Smooth muscle cell (in vitro differentiated cells): ENCODE measurements around the gene PALLD. TPM values are rescaled to one million over a fixed set of nuclear protein-coding genes. Genes with fewer than 3 reads are reported as not detected.
A peak's percentile ranks its signal among the peaks of the same experiment; 100 is the strongest.

ENCODE experiments used
- DNase-seq: peaks from one replicate; lab custom pipeline; 2025; ENCODE audit not compliant: unreplicated experiment; lab: John Stamatoyannopoulos, UW
- H2AFZ ChIP-seq: fragments of 200-600 bp; sonication (generic); 2 replicates; pipeline ENCODE4 v1.6.0; 2016; ENCODE audit warnings: antibody characterized with exemption, low read depth, mild to moderate bottlenecking
- H3F3A ChIP-seq: fragments of 200-600 bp; sonication (generic); 2 replicates; pipeline ENCODE4 v1.6.0; 2017; ENCODE audit warnings: antibody characterized with exemption, low read depth
- H3K27ac ChIP-seq: fragments of 200-600 bp; sonication (generic); 2 replicates; pipeline ENCODE4 v1.5.1; 2016; ENCODE audit warnings: low read depth, mild to moderate bottlenecking
- H3K27me3 ChIP-seq: fragments of 200-600 bp; sonication (generic); 2 replicates; pipeline ENCODE4 v1.6.1; 2016; ENCODE audit warnings: low read depth, mild to moderate bottlenecking
- H3K36me3 ChIP-seq: fragments of 200-600 bp; sonication (generic); 2 replicates; pipeline ENCODE4 v1.5.1; 2016; ENCODE audit warnings: low read depth
- H3K4me1 ChIP-seq: fragments of 200-600 bp; sonication (generic); 2 replicates; pipeline ENCODE4 v1.5.1; 2016; ENCODE audit warnings: low read depth
- H3K4me2 ChIP-seq: fragments of 200-600 bp; sonication (generic); 2 replicates; pipeline ENCODE4 v1.6.0; 2016; ENCODE audit warnings: mild to moderate bottlenecking
- H3K4me3 ChIP-seq: fragments of 200-600 bp; sonication (generic); 2 replicates; pipeline ENCODE4 v1.5.1; 2016; ENCODE audit warnings: mild to moderate bottlenecking
- H3K79me2 ChIP-seq: fragments of 200-600 bp; sonication (generic); 2 replicates; pipeline ENCODE4 v1.6.0; 2016; ENCODE audit warnings: low read depth, mild to moderate bottlenecking
- H3K9ac ChIP-seq: fragments of 200-600 bp; sonication (generic); 2 replicates; pipeline ENCODE4 v1.6.0; 2016; ENCODE audit warnings: low read depth
- H3K9me3 ChIP-seq: fragments of 200-600 bp; sonication (generic); replicated peaks from 2 replicates; pipeline ENCODE4 v1.5.1; 2016; ENCODE audit warnings: low read depth
- H4K20me1 ChIP-seq: fragments of 200-600 bp; sonication (generic); 2 replicates; pipeline ENCODE4 v1.6.0; 2016; ENCODE audit warnings: low read depth
- CTCF ChIP-seq: fragments of 200-600 bp; sonication (generic); IDR thresholded peaks from 2 replicates; pipeline ENCODE4 v1.5.1; 2017; ENCODE audit warnings: borderline replicate concordance, mild to moderate bottlenecking, antibody characterized with exemption; ENCODE audit not compliant: insufficient read depth, poor library complexity, severe bottlenecking
- WGBS: methylation state at CpG from one replicate; pipeline ENCODE4 v1.1.7; 2016; ENCODE audit warnings: low lambda C conversion rate; 5-methylcytosine and 5-hydroxymethylcytosine counted together
- polyA plus RNA-seq: library from polyadenylated mRNA; unstranded; fragments of >200 nt; fragmentation: Nextera tagmentation; extraction: Ambion mirVana; gene quantifications from 2 replicates; pipeline ENCODE4 v1.2.1, GENCODE V29; 2016
- total RNA-seq: library from RNA; depleted of rRNA; stranded (reverse); fragments of >200 nt; gene quantifications from 2 replicates; pipeline ENCODE4 v1.2.3, GENCODE V29; 2014

Gene PALLD
- total and polyA plus RNA-seq, 2 experiments from 2014 or later: 354 to 415 TPM

GRCh38 chr4:168538632-168539031, 41.8 kb downstream of the PALLD start:
- no peaks in the 10 kb centered on the region for H4K20me1 ChIP-seq
- 43% methylated on average over 9 of the region's 9 CpGs for WGBS
- H3K4me1 ChIP-seq: peaks cover 30% of the 10 kb centered on the region
- peaks cover 10% of the 10 kb centered on the region for H3F3A ChIP-seq
- no peak for DNase-seq
- no peak overlapping the region for H3K4me3 ChIP-seq
- no peaks in the 10 kb centered on the region for H3K9me3 ChIP-seq
- peak overlapping the region; percentile 54 for H2AFZ ChIP-seq
- TF ChIP-seq CTCF: no peak
- H3K36me3 ChIP-seq: no peaks in the 10 kb centered on the region
- H3K79me2 ChIP-seq: no peaks in the 10 kb centered on the region
- no peak overlapping the region for H3K9ac ChIP-seq
- peak overlapping the region; percentile 23 for H3K4me2 ChIP-seq
- H3K27me3 ChIP-seq: no peaks in the 10 kb centered on the region
- H3K27ac ChIP-seq: peak overlapping the region; percentile 39

- Histone ChIP-seq H3K4me2 (peak overlapping the region; percentile 84), H3K27me3 (no peaks in the 10 kb centered on the region), H3K4me3 (peak overlapping the region; percentile 37), H3F3A (peaks cover 10% of the 10 kb centered on the region), H3K79me2 (no peaks in the 10 kb centered on the region), H3K27ac (peak overlapping the region; percentile 94), H3K9me3 (no peaks in the 10 kb centered on the region), H3K9ac (peak overlapping the region; percentile 75), H3K4me1 (peaks cover 30% of the 10 kb centered on the region), H2AFZ (peak overlapping the region; percentile 16), H3K36me3 (no peaks in the 10 kb centered on the region), H4K20me1 (no peaks in the 10 kb centered on the region)
- 2% methylated on average over 9 of the region's 9 CpGs for WGBS
- no peak for DNase-seq
- TF ChIP-seq CTCF: no peak
Observed at GRCh38 chr4:168540086-168540485, 43.2 kb downstream of the PALLD start.

DNA sequence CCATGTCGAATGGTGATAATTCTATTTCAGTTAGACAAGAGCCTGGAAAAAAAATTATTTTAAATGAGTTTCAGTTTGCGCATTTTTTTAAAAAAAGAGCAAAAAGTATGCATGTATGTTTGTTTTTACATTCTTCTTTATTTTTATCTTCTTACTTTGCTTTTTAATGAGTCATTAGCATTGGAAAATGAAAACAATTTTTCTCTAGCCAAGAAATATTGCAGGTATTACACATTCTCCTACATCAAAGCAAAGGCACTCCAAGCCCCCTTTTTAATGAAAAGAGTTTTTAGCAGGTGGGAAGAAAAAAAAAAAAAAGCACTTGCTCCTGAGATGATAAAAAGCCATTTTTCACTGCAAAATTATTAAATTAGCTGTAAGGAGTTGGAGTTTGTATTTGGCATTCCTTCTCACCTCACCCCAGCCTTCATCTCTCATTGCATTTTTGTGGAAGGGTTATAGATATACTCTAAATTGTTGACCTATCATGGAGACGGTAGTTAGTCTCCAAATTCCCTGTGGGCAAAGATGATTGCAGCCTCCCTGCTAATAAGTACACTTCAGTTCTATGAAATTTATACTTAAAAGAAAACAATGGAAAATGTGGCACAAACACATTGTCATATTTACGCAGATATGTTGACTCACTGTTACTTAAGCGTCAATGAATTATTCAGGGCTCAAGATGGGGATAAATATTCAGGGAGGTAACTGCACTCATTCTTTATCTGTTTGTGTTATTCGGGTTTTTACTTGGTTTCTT, 43.8 kb downstream of the PALLD start:
- peaks cover 28% of the 10 kb centered on the region for H3K4me1 ChIP-seq
- WGBS: 61% methylated on average over 6 of the region's 6 CpGs
- peak overlapping the region; percentile 94 for H3K27ac ChIP-seq
- TF ChIP-seq CTCF: no peak
- H3K27me3 ChIP-seq: no peaks in the 10 kb centered on the region
- H3K9ac ChIP-seq: peak overlapping the region; percentile 75
- peaks cover 10% of the 10 kb centered on the region for H3F3A ChIP-seq
- no peaks in the 10 kb centered on the region for H3K79me2 ChIP-seq
- H3K36me3 ChIP-seq: no peaks in the 10 kb centered on the region
- no peaks in the 10 kb centered on the region for H3K9me3 ChIP-seq
- peak overlapping the region; percentile 37 for H3K4me3 ChIP-seq
- H2AFZ ChIP-seq: peak overlapping the region; percentile 16
- H4K20me1 ChIP-seq: no peaks in the 10 kb centered on the region
- H3K4me2 ChIP-seq: peak overlapping the region; percentile 84
- no peak for DNase-seq
